ENCODE results near the gene DSCAML1.

GRCh38 chr11:117392001-117392690 is 404.9 kb downstream of the DSCAML1 start:
- TF ChIP-seq CTCF (IDR thresholded peaks at IDR 0.05) (no peak), POLR2AphosphoS5 (IDR thresholded peaks at IDR 0.05) (no peak), POLR2A (IDR thresholded peaks at IDR 0.05) (no peak)

Measured in upper lobe of left lung (tissue), 4 donors.